HG02759 (cell line): ENCODE measurements around the gene GGNBP2.

Source experiments
- ATAC-seq: cut with Tn5 transposase; IDR thresholded peaks from one replicate; pipeline ENCODE4 v1.9.1; 2021; ENCODE audit warnings: mild to moderate bottlenecking, moderate library complexity; ENCODE audit not compliant: unreplicated experiment

GGNBP2 gene

GRCh38 chr17:36512641-36513040, 32.1 kb upstream of the GGNBP2 start:
- ATAC-seq: no peak

GRCh38 chr17:36514856-36515255, 29.9 kb upstream of the GGNBP2 start:
- ATAC-seq: no peak

GRCh38 chr17:36515837-36516236, 28.9 kb upstream of the GGNBP2 start:
- ATAC-seq: no peak

- no peak for ATAC-seq
These were observed 21.6 kb upstream of the GGNBP2 start for GRCh38 chr17:36523113-36523512.

- ATAC-seq: no peak
These were observed 20.3 kb upstream of the GGNBP2 start for GRCh38 chr17:36524428-36524876.

- no peak for ATAC-seq
These were observed 19.6 kb upstream of the GGNBP2 start for GRCh38 chr17:36525113-36525512.

GRCh38 chr17:36525888-36526287, 18.8 kb upstream of the GGNBP2 start:
- no peak for ATAC-seq

DNA sequence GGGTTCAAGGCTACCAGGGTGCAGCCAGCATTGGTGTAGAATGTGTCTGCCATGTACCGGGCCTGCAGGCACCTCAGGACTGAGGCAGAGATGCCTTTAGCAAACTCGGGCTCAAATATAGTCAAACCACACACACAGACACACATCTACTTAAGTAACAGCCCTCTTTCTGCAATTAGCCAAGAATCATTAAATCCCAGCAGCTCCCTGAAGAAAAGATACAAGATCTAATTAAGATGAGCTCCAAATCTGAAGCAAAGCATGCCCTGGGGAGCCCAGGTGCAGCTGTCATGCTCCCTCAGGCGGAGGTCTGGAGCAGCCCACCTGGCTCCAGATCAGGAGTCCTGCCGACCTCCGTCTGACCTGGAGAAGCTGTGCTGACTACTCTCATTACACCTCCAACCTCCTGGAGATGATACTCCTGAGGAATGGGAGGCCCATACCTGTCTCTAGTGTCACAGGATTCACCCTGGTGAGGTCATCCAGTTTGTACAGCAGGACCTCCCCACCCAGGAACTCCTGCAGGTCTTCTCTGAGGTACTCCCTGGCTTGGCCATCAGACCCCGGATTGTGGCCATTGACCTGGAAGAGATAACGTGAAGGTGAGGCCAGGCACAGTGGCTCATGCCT, 17.0 kb upstream of the GGNBP2 start:
- no peak for ATAC-seq

DNA sequence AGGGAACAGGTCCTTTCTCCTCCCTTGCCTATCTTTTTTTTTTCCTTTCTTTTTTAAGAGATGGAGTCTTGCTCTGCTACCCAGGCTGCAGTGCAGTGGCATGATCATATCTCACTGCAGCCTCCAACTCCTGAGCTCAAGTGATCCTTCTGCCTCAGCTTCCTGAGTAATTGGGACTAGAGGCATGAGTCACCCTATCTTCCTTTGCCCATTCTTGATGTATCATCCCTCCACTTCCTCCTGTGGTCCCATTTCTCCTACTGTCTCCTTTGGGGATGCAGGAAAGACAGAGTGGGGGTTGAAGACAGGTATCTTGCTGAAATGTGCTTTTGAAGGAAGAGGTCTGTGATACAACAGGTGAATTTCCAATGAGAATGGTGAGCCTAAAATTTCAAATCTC, 15.6 kb upstream of the GGNBP2 start:
- ATAC-seq: no peak

DNA sequence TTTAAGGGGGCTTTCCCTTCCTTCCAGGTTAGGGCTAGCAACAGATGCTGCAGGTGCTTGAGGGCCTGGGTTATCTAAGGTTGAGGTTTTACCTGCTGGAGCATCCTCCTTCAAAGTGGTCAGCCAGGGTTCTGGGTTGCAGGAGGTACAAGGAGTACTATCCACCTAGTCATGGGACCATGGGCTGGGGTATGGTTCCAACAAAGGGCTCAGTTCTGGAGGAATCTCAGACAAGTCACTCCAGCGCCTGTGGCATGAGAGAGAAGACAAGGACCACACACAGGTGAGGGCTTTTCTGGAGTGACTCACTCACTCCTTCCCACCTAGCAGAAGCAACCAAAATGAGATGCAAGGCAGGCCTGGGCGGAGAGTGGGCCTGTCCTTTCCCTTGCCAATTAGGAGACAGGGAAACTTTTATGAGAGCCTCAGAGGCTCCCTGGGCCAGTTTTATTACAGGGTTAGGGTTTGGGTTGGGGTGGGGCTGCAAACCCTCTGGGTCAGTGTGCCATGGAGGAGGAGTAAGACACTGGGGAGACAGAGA, 12.2 kb upstream of the GGNBP2 start:
- ATAC-seq: no peak

DNA sequence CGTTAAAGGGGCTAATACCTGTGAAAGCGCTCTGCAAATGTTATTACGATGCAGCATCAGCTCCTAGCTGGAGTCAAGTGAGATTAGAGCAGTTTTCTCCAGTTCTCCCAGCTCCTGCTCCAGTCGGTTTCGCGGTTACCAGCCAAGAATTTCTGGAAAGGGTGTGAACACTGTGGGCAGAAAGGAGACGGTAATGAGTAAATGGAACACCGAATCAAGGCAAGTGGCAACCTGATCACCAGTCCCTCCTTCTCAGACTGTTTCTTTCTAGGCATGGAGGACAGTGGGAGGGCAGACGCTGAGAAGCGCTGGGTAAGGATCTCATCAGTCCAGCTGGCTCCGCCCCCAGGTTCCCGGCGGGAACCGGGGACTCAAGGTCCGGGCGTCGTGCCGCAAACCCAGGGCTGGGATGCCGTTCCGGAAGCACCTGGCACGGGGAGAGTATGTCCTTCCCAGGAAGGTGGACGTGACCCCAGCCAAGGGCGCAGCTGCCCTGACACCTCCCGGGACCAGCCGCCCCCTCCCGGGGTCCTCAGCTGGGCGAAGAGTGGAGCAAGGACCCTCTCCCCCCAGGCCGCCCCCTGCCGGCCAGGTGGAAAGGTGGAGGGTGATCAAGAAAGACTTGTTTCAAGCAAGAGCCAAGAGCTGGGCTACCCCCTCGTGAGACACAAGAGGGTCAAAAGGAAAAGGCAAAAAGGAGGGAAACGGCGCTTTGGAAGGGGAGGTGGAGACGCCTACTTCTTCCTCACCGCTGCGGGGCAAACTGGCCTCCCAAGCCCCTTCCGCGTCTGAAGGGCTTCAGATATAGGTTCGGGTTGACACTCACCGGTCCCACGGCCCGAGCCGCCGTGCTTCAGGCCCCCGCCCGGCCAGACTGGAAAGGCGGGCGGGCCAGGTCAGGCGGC, 10.5 kb upstream of the GGNBP2 start:
- peak; percentile 43 for ATAC-seq

- ATAC-seq: peak; percentile 83
These were observed 9.7 kb upstream of the GGNBP2 start, which contains the start of the genes MYO19 and PIGW for GRCh38 chr17:36534840-36535668. Gene MYO19 (minus strand): TSS chr17:36534868. CDS start chr17:36532538, 2,330 bp downstream. Gene PIGW (plus strand): TSS chr17:36534987. CDS start chr17:36537102, 2,115 bp downstream.

DNA sequence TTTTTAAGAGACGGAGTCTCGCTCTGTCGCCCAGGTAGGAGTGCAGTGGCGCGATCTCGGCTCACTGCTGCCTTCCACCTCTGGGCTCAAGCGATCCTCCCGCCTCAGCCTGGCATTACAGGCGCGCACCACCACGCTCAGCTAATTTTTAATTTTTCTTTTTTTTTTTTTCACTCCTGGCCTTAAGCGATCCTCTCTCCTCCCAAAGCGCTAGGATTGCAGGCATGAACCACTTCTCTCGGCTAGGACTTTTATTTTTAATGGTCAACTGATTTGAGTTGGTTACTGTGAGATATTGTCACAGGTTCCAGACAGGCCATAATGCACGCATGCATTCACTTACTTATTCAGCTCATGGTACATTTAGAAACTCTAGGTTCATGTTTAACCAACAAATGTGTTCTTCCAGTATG, 9.0 kb upstream of the GGNBP2 start:
- no peak for ATAC-seq

DNA sequence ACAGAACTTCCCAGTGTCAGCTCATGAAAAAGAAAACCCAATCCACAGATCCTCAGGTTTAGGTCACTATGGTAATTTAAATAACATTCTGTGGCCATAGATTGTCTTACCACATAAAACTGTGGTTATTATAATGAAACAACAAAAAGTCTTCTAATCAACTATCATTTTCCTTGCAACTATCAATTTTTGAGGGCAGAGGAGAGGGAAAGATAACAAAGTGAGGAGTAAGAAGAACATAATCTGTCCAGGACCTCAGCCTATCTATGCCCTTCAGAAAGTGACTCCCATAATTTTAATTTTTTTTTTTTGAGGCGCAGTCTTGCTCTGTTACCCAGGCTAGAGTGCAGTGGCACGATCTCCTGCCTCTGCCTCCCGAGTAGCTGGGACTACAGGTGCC, 4.0 kb upstream of the GGNBP2 start:
- ATAC-seq: no peak

GRCh38 chr17:36542755-36543154, 2.0 kb upstream of the GGNBP2 start:
- no peak for ATAC-seq

GRCh38 chr17:36544044-36544306, 744 bp upstream of the GGNBP2 start:
- ATAC-seq: no peak

DNA sequence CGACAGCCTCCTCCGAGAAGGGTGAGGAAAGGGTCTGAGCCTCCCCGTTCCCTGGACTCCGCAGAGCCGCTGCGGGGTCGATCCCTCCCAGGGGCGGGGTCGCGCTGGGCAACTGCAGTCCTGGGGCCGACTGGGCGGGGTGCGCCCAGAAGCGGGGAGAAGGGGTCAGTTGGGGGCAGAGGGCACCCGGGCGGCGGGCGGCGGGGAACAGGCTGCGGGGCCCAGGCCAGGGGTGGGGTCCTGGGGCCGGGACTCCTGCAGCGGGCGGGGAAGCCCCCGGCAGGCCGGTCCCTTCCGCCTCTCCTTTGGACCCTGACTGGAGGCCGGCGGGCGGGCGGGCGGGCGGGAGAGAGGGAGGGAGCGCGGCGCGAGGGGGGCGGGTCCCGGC, 352 bp downstream of the GGNBP2 start:
- peak; percentile 39 for ATAC-seq

GRCh38 chr17:36545465-36546417, 1.0 kb downstream of the GGNBP2 start:
- peak; percentile 68 for ATAC-seq

- ATAC-seq: no peak
These were observed 1.8 kb downstream of the GGNBP2 start for GRCh38 chr17:36546418-36547093.
